Astrocyte (in vitro differentiated cells and primary cell): Measurements from ENCODE around the gene LAMA5.

ENCODE experiments used
- CTCF ChIP-seq: IDR thresholded peaks from 2 replicates; pipeline ENCODE4 v1.5.1; 2011; ENCODE audit warnings: low read depth, mild to moderate bottlenecking, inconsistent platforms, low read length, moderate library complexity; ENCODE audit not compliant: insufficient read depth
- EZH2 ChIP-seq: IDR thresholded peaks from 2 replicates; pipeline ENCODE4 v1.6.1; 2012; ENCODE audit warnings: mild to moderate bottlenecking, low read length, inconsistent platforms; ENCODE audit not compliant: insufficient read depth

- no peak for TF ChIP-seq CTCF
- TF ChIP-seq EZH2, result no peak
These were observed 72.6 kb downstream of the LAMA5 start for GRCh38 chr20:62294516-62294915.
